ENCODE results near the gene MYRIP.

GRCh38 chr3:40208251-40208650 lies 398.8 kb downstream of the MYRIP start:
- TF ChIP-seq POLR2AphosphoS5 (IDR thresholded peaks at IDR 0.05; ENCODE audit: low read depth) (no peak), CTCF (conservative IDR thresholded peaks at IDR 0.05; ENCODE audit: low read depth in 2 of 2) (no peak), EZH2 (IDR thresholded peaks at IDR 0.05; ENCODE audit: low read depth, unreplicated experiment) (no peak), REST (IDR thresholded peaks at IDR 0.05; ENCODE audit: unreplicated experiment) (no peak), EZH2phosphoT487 (IDR thresholded peaks at IDR 0.05; ENCODE audit: unreplicated experiment) (no peak), ZNF114 (CRISPR knock-in tag; IDR thresholded peaks at IDR 0.05) (no peak), JUNB (IDR thresholded peaks at IDR 0.05; ENCODE audit: unreplicated experiment) (no peak), ZNF331 (CRISPR knock-in tag; IDR thresholded peaks at IDR 0.05; ENCODE audit: low read depth) (no peak), ZNF462 (CRISPR knock-in tag; IDR thresholded peaks at IDR 0.05) (no peak), ETS1 (IDR thresholded peaks at IDR 0.05) (no peak)
